H1 (cell line): ENCODE measurements around the gene SPACA5. TPM values are rescaled to one million over a fixed set of nuclear protein-coding genes. Genes with fewer than 3 reads are reported as not detected.

Experiments
- CHD7 ChIP-seq: fragments of 300-600 bp; sonication (generic); IDR thresholded peaks from 2 replicates; pipeline ENCODE4 v1.7.1; 2012; ENCODE audit warnings: low read length, moderate library complexity, mild to moderate bottlenecking, inconsistent platforms; ENCODE audit not compliant: insufficient replicate concordance
- ZNF274 ChIP-seq: IDR thresholded peaks from 2 replicates; pipeline ENCODE4 v1.7.0; 2012; ENCODE audit warnings: low read length, borderline replicate concordance; ENCODE audit errors: extremely low read depth
- polyA plus RNA-seq, 7 experiments: library from polyadenylated mRNA; depleted of rRNA in 3 of 7; stranded (reverse) in 5 of 7; unstranded in 2 of 7; fragments of >200 nt in 5 of 7; fragments of 200-250 nt in 2 of 7; gene quantifications; 1 replicate in 5 of 7; 2 replicates in 1 of 7; 4 replicates in 1 of 7; pipeline versions ENCODE4 v1.2.1 to v1.2.3, GENCODE V29; 2011 to 2013; ENCODE audit warnings: missing spikeins in 2 of 7, mixed read lengths in 2 of 7
- total RNA-seq: library from RNA; stranded (reverse); fragmentation: NEBNext Ultra II Directional; extraction: Animal tissue kit (Norgen Biotek cat#: 25700); gene quantifications from 2 replicates; pipeline ENCODE4 v1.2.1, GENCODE V29; 2021

SPACA5 gene
- total and polyA plus RNA-seq, 2 of the 8 experiments (the other 6 are each of a cell fraction or from before 2014, with no cell fraction given): 0.26 TPM; not detected in 1

GRCh38 chrX:48059296-48059639 lies 52.5 kb downstream of the SPACA5 start (continued):
- TF ChIP-seq CHD7: no peak
- peak; percentile 43; the same call in 1 of the 2 replicates for TF ChIP-seq ZNF274
